Gastroesophageal sphincter (tissue), 3 donors: ENCODE measurements around the gene CUX1.

Experiments
- EP300 ChIP-seq: sonication (generic); formaldehyde crosslinking; IDR thresholded peaks from one replicate; pipeline ENCODE4 v1.6.1; 2017; ENCODE audit warnings: antibody characterized with exemption, mild to moderate bottlenecking
- POLR2A ChIP-seq, 2 donors: fragments of 450-650 bp; IDR thresholded peaks; one replicate each; pipeline ENCODE4 v1.6.1; 2017; ENCODE audit warnings: antibody characterized with exemption in 2 of 2, mild to moderate bottlenecking in 2 of 2, moderate library complexity in 1 of 2
- TF ChIP-seq, protein P1 (sequence below), 4 experiments: fragments of 200-600 bp in 2 of 4; fragments of 450-650 bp in 2 of 4; sonication (generic) in 1 of 4; IDR thresholded peaks; one replicate each; pipeline ENCODE4 v1.5.1; 2017 to 2019; ENCODE audit warnings: antibody characterized with exemption in 4 of 4, mild to moderate bottlenecking in 2 of 4, moderate library complexity in 2 of 4

DNA sequence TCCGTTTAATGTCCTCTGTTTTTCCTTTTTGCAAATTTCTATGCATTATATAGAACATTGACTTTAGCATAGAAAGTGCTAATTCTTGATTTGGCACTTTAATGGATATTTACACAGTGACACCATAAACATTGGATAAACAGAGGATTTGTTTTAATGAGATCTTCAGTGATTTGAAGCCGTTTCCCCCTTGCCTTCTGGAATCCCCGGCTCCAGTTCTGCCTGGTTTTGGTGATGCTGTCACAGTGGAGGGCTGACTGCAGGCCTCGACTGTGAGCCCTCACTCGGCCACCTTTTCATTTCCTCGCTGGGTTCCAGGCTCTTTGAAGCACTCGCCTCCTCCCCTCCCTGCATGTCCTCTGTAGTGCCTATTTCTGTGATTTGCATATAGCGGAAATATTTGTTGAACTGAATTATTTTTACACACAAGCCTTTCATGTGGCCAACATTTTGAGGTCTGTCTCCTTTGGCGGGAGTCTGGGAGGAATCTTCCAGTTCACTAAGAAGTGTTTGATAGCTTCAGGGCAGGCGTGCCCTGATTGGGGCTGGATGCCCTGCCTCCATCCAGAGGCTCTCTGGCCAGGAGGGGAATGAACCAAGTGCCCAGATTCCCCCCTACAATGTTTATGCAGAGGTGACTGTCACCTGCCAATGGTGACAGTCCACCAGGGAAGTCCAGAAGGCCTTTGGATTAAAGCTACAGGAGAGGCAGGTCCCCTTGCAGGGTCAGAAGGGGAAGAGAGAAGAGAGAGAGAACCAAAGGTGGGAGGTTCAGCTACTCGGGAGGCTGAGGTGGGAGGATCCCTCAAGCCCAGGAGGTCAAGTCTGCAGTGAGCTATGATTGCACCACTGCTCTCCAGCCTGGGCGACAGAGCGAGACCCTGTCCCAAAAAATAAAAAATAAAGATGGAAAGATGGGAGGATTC, 67.5 kb downstream of the CUX1 start:
- no peak for TF ChIP-seq POLR2A (IDR thresholded peaks at IDR 0.05)
- TF ChIP-seq, protein P1, sequence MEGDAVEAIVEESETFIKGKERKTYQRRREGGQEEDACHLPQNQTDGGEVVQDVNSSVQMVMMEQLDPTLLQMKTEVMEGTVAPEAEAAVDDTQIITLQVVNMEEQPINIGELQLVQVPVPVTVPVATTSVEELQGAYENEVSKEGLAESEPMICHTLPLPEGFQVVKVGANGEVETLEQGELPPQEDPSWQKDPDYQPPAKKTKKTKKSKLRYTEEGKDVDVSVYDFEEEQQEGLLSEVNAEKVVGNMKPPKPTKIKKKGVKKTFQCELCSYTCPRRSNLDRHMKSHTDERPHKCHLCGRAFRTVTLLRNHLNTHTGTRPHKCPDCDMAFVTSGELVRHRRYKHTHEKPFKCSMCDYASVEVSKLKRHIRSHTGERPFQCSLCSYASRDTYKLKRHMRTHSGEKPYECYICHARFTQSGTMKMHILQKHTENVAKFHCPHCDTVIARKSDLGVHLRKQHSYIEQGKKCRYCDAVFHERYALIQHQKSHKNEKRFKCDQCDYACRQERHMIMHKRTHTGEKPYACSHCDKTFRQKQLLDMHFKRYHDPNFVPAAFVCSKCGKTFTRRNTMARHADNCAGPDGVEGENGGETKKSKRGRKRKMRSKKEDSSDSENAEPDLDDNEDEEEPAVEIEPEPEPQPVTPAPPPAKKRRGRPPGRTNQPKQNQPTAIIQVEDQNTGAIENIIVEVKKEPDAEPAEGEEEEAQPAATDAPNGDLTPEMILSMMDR (IDR thresholded peaks at IDR 0.05) = no peak
- TF ChIP-seq EP300 = no peak
